Measurements from ENCODE around the gene PSKH1.

PSKH1 gene

GRCh38 chr16:67950335-67950843 lies 57.3 kb downstream of the PSKH1 start:
- TF ChIP-seq CTCF (conservative IDR thresholded peaks at IDR 0.05; ENCODE audit: low read length), result no peak
- H3K4me3 ChIP-seq (ENCODE audit: low read length), result no peak overlapping the region
- DNase-seq (ENCODE audit: low read depth), result no peak

- no peak for TF ChIP-seq CTCF (conservative IDR thresholded peaks at IDR 0.05; ENCODE audit: low read length)
- DNase-seq (ENCODE audit: low read depth), result no peak
- no peak overlapping the region for H3K4me3 ChIP-seq (ENCODE audit: low read length)
These were observed 58.4 kb downstream of the PSKH1 start for GRCh38 chr16:67951485-67951884.

GRCh38 chr16:67953641-67954375 lies 60.8 kb downstream of the PSKH1 start:
- no peak for TF ChIP-seq CTCF (conservative IDR thresholded peaks at IDR 0.05; ENCODE audit: low read length)
- no peak overlapping the region for H3K4me3 ChIP-seq (ENCODE audit: low read length)
- no peak for DNase-seq (ENCODE audit: low read depth)

- TF ChIP-seq CTCF (conservative IDR thresholded peaks at IDR 0.05; ENCODE audit: low read length), result no peak
These were observed 61.6 kb downstream of the PSKH1 start for GRCh38 chr16:67954421-67955196.

GRCh38 chr16:67957622-67958021 lies 64.6 kb downstream of the PSKH1 start:
- no peak for DNase-seq (ENCODE audit: low read depth)
- TF ChIP-seq CTCF (conservative IDR thresholded peaks at IDR 0.05; ENCODE audit: low read length), result no peak
- H3K4me3 ChIP-seq (ENCODE audit: low read length), result no peak overlapping the region

More at GRCh38 chr16:67954421-67955196, 61.6 kb downstream of the PSKH1 start:
- no peak for DNase-seq (ENCODE audit: low read depth)
- H3K4me3 ChIP-seq (ENCODE audit: low read length), result no peak overlapping the region

DNA sequence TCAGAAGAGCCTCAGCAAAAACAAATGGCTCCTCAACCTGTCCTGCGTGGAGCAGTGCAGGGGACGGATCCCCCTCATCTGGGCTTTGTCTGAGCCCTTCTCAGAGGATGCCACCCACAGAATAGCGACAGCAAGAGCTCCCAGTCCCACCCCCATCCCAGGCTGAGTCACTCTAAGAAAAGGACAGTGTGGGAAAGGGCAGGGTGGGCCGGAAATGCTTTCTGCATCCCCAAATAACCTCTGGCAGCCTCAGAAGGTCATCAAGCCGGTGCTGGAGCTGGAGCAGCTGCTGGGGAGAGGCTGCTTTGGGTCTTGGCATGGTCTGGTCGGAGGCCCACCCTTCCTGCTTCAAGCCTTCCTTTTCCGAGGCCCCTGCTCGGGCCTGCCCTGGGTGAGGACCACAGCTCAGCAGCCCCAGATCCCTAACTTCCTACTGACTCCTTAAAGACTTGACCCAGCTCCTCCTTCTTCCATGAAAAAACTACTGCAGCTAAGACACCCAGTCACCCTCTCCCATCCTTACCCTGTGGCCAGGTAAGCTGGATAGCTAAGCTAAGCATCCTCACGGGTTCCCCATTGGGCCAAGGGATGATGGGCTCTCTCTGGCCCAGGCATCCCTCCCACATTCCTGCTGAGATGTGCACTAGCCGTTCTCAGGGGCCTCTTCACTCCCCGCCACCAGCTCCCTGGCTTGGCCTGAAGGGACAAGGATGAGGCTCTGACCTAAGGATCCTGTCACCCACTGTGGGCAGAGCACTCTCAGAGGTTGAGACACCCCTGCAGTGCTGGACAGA lies 66.7 kb downstream of the PSKH1 start:
- TF ChIP-seq CTCF (conservative IDR thresholded peaks at IDR 0.05; ENCODE audit: low read length), result no peak
- H3K4me3 ChIP-seq (ENCODE audit: low read length), result no peak overlapping the region
- peak; percentile 61 for DNase-seq (ENCODE audit: low read depth)

Measured in AG10803 (cell line).